NB4 (cell line): ENCODE data around the gene MRTFA.

Experiments
- CTCF ChIP-seq: IDR thresholded peaks from one replicate; pipeline ENCODE4 v1.5.1; 2012; ENCODE audit warnings: low read depth, low read length
- POLR2A ChIP-seq: IDR thresholded peaks from 2 replicates; pipeline ENCODE4 v1.6.1; 2011; ENCODE audit warnings: mild to moderate bottlenecking; ENCODE audit not compliant: insufficient read length; ENCODE audit errors: extremely low read depth

- TF ChIP-seq CTCF (no peak), POLR2A (no peak)
These were observed 47.8 kb downstream of the MRTFA start for GRCh38 chr22:40588726-40589125.
